RWPE2 (cell line): ENCODE results near the gene ITSN1.

Experiments used
- ATAC-seq: fragments of 200-7000 bp; cut with Tn5 transposase; 3 replicates; pipeline ENCODE4 v1.9.1; 2021; ENCODE audit warnings: low read depth
- DNase-seq: peaks from one replicate; pipeline ENCODE4 v3.0.0-alpha.2; 2020; ENCODE audit warnings: low spot score
- H3K27ac ChIP-seq: fragments of 450-650 bp; 2 replicates; pipeline ENCODE4 v1.5.1; 2017; ENCODE audit warnings: mild to moderate bottlenecking; ENCODE audit not compliant: poor library complexity, severe bottlenecking
- H3K27me3 ChIP-seq: fragments of 250-450 bp; sonication (Bioruptor Pico); 2 replicates; pipeline ENCODE4 v1.5.1; 2021; ENCODE audit warnings: mild to moderate bottlenecking, moderate library complexity; ENCODE audit not compliant: insufficient read depth, poor library complexity, severe bottlenecking
- H3K36me3 ChIP-seq: fragments of 250-450 bp; sonication (Bioruptor Pico); 2 replicates; pipeline ENCODE4 v1.5.1; 2020; ENCODE audit warnings: low read depth, mild to moderate bottlenecking, moderate library complexity
- H3K4me1 ChIP-seq: fragments of 250-450 bp; sonication (Bioruptor Pico); 2 replicates; pipeline ENCODE4 v1.5.1; 2021; ENCODE audit warnings: mild to moderate bottlenecking, moderate library complexity; ENCODE audit not compliant: insufficient read depth, poor library complexity, severe bottlenecking
- H3K4me3 ChIP-seq: fragments of 250-450 bp; sonication (Bioruptor Pico); 2 replicates; pipeline ENCODE4 v1.5.1; 2021; ENCODE audit warnings: mild to moderate bottlenecking, moderate library complexity; ENCODE audit not compliant: severe bottlenecking
- H3K9me3 ChIP-seq: fragments of 250-450 bp; sonication (Bioruptor Pico); 2 replicates; pipeline ENCODE4 v1.5.1; 2021; ENCODE audit warnings: mild to moderate bottlenecking, moderate library complexity; ENCODE audit not compliant: severe bottlenecking
- TF ChIP-seq, protein P1 (sequence below): fragments of 450-650 bp; IDR thresholded peaks from one replicate; pipeline ENCODE4 v1.5.1; 2017; ENCODE audit warnings: mild to moderate bottlenecking, moderate library complexity; ENCODE audit not compliant: poor library complexity, severe bottlenecking

ITSN1 gene

DNA sequence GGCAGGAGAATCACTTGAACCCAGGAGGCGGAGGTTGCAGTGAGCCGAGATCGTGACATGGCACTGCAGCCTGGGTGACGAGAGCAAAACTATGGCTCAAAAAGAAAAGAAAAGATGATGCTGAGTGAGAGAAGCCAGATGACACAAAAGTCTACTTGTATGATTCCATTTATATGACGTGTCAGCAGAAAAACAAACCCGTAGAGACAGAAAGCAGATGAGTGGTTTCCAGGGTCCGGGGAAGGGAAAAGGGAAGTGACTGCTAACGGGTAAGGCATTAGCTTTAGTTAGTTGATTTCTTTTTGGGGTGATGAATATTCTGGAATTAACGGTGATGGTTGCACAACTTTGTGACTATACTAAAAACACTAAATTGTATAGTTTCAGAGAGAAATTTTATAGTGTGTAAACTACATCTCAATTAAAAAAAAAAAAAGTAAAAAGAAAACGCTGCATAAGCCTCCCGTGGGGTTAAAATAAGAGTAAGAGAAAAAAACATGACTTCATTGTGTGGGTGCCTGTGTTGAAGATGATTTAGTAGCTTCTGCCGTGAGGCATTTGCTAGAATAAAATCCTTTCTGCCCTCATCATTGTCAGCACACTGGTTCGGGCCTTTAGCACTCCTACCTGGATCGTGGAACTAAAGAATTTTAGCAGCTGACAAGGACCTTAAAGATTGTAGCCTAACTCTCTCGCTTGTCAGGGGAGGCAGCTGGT, 298.0 kb downstream of the ITSN1 start:
- no peak overlapping the region for H3K4me3 ChIP-seq
- ATAC-seq (no peak), DNase-seq (no peak)
- TF ChIP-seq, protein P1, sequence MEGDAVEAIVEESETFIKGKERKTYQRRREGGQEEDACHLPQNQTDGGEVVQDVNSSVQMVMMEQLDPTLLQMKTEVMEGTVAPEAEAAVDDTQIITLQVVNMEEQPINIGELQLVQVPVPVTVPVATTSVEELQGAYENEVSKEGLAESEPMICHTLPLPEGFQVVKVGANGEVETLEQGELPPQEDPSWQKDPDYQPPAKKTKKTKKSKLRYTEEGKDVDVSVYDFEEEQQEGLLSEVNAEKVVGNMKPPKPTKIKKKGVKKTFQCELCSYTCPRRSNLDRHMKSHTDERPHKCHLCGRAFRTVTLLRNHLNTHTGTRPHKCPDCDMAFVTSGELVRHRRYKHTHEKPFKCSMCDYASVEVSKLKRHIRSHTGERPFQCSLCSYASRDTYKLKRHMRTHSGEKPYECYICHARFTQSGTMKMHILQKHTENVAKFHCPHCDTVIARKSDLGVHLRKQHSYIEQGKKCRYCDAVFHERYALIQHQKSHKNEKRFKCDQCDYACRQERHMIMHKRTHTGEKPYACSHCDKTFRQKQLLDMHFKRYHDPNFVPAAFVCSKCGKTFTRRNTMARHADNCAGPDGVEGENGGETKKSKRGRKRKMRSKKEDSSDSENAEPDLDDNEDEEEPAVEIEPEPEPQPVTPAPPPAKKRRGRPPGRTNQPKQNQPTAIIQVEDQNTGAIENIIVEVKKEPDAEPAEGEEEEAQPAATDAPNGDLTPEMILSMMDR: no peak
- H3K27ac ChIP-seq: no peak overlapping the region
- no peaks in the 10 kb centered on the region for H3K4me1 ChIP-seq
- no peaks in the 10 kb centered on the region for H3K36me3 ChIP-seq
- no peaks in the 10 kb centered on the region for H3K9me3 ChIP-seq
- H3K27me3 ChIP-seq: no peaks in the 10 kb centered on the region

DNA sequence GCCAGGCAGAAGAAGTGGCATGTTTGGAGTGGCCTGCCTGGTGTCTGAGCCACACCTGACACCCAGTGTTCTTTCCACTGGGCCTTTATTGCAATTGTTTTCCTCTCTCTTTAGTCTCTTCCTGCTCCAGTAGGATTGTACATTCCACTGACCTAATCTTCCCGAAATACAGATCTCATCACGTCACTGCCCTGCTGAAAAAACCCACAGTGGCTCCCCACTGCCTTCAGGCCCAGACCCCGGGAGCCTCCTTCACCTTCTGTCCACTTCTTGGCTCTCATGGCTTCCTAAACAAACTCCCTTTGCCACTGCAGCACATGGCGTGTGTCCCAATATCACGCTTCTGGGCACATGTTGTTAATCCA, 298.6 kb downstream of the ITSN1 start:
- Histone ChIP-seq H3K9me3 (no peaks in the 10 kb centered on the region), H3K27me3 (no peaks in the 10 kb centered on the region), H3K4me3 (no peak overlapping the region), H3K27ac (no peak overlapping the region), H3K4me1 (peaks cover 1% of the 10 kb centered on the region), H3K36me3 (no peaks in the 10 kb centered on the region)
- TF ChIP-seq, protein P1: no peak
- DNase-seq: no peak
- no peak for ATAC-seq

DNA sequence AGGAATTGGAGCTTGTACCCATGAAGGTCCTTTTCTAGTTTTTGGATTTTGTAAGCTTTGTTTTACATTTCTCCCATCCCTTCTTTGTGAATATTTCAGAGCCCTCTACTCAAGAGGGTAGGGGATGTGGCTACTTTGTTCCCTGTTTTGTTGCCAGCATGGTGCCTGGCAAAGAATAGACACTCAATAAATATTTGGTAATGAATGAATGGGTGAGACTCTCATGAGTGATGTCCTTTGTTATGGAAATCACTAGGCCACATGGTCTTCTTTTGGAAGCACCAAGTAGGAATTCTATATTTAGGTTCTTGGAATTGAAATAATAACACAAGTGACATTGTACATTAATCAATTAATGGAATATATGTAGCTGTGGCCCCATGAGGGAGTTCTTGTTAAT, 300.1 kb downstream of the ITSN1 start:
- Histone ChIP-seq H3K4me1 (peaks cover 15% of the 10 kb centered on the region), H3K4me3 (no peak overlapping the region), H3K9me3 (no peaks in the 10 kb centered on the region), H3K36me3 (no peaks in the 10 kb centered on the region), H3K27ac (no peak overlapping the region), H3K27me3 (no peaks in the 10 kb centered on the region)
- ATAC-seq: no peak
- TF ChIP-seq, protein P1: no peak
- no peak for DNase-seq

DNA sequence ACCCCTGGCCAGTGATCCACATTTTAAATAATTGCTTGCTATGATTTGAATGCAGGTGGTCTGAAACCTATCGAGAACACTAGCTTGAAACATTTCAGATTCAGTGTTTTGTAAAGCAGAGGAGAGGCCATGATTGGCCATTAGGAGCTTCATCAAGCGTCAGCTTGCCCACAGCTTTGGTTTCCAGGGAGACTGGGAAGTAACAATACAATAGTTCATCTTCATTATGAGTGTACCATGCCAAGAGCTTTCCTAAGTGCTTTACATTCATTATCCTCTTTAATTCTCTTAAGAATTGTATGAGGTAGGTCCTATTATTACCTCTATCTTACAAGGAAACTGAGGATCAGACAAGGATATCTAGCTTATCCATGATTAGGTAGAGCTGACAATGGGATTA, 301.0 kb downstream of the ITSN1 start:
- ATAC-seq (no peak), DNase-seq (no peak)
- Histone ChIP-seq H3K36me3 (no peaks in the 10 kb centered on the region), H3K27ac (no peak overlapping the region), H3K9me3 (no peaks in the 10 kb centered on the region), H3K27me3 (no peaks in the 10 kb centered on the region), H3K4me3 (no peak overlapping the region), H3K4me1 (peaks cover 19% of the 10 kb centered on the region)
- TF ChIP-seq, protein P1: no peak

DNA sequence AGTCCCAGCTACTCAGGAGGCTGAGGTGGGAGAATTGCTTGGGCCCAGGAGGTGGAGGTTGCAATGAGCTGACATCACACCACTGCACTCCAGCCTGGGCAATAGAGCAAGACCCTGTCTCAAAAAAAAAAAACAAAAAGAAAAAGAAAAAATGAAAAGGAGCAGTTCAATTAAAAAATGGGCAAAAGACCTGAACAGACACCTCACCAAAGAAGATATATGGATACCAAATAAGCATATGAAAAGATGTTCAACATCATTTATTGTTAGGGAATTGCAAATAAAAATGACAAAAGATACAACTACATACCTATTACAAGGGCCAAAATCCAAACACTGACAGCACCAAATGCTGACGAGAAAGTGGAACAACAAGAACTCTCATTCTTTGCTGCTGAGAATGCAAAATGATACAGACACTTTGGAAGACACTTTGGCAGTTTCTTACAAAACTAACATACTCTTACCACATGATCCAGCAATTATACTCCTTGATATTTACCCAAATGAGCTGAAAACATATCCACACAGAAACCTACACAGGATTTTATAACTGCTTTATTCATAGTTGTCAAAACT, 302.0 kb downstream of the ITSN1 start:
- DNase-seq: no peak
- H3K36me3 ChIP-seq: no peaks in the 10 kb centered on the region
- no peaks in the 10 kb centered on the region for H3K27me3 ChIP-seq
- peaks cover 25% of the 10 kb centered on the region for H3K4me1 ChIP-seq
- ATAC-seq: no peak
- no peaks in the 10 kb centered on the region for H3K9me3 ChIP-seq
- no peak overlapping the region for H3K4me3 ChIP-seq
- TF ChIP-seq, protein P1: no peak
- no peak overlapping the region for H3K27ac ChIP-seq
